Neural cell (in vitro differentiated cells): ENCODE measurements around the gene SSBP2. TPM values are rescaled to one million over a fixed set of nuclear protein-coding genes. Genes with fewer than 3 reads are reported as not detected.

Experiments used
- H2AFZ ChIP-seq: fragments of 200-600, 300-800 bp; sonication (generic), shearing (Covaris generic); 2 replicates; pipeline ENCODE4 v1.6.0; 2014; ENCODE audit warnings: low read depth, mild to moderate bottlenecking, antibody characterized with exemption, low read length, moderate library complexity
- H3F3A ChIP-seq: fragments of 200-600 bp; shearing (Covaris generic); 2 replicates; pipeline ENCODE4 v1.6.1; 2016; ENCODE audit warnings: mild to moderate bottlenecking, moderate library complexity, mixed read lengths, antibody characterized with exemption, low read length; ENCODE audit not compliant: insufficient read depth, poor library complexity, severe bottlenecking
- H3K27ac ChIP-seq: fragments of 200-600, 300-800 bp; sonication (generic), shearing (Covaris generic); 2 replicates; pipeline ENCODE4 v1.5.1; 2014; ENCODE audit warnings: mild to moderate bottlenecking, low read length, moderate library complexity
- H3K27me3 ChIP-seq: fragments of 300-800, 200-600 bp; sonication (generic), shearing (Covaris generic); 2 replicates; pipeline ENCODE4 v1.6.0; 2014; ENCODE audit warnings: mild to moderate bottlenecking, low read depth, low read length, moderate library complexity; ENCODE audit not compliant: insufficient read depth
- H3K36me3 ChIP-seq: fragments of 300-800, 200-600 bp; sonication (generic), shearing (Covaris generic); 2 replicates; pipeline ENCODE4 v1.5.1; 2014; ENCODE audit warnings: mild to moderate bottlenecking, antibody characterized with exemption, low read length, moderate library complexity; ENCODE audit not compliant: insufficient read depth
- H3K4me2 ChIP-seq: fragments of 300-800, 200-600 bp; sonication (generic), shearing (Covaris generic); 2 replicates; pipeline ENCODE4 v1.6.0; 2014; ENCODE audit warnings: mild to moderate bottlenecking, low read length
- H3K4me3 ChIP-seq: fragments of 300-800, 200-600 bp; sonication (generic), shearing (Covaris generic); 2 replicates; pipeline ENCODE4 v1.5.1; 2014; ENCODE audit warnings: mild to moderate bottlenecking, low read length, moderate library complexity
- H3K79me2 ChIP-seq: fragments of 200-600 bp; shearing (Covaris generic); replicated peaks from 2 replicates; pipeline ENCODE4 v1.6.0; 2014; ENCODE audit warnings: mild to moderate bottlenecking, low read length, moderate library complexity; ENCODE audit not compliant: insufficient read depth
- H3K9ac ChIP-seq: fragments of 300-800, 200-600 bp; sonication (generic), shearing (Covaris generic); 2 replicates; pipeline ENCODE4 v1.6.1; 2016; ENCODE audit warnings: mild to moderate bottlenecking, low read length, mixed read lengths
- H3K9me2 ChIP-seq: fragments of 200-600 bp; shearing (Covaris generic); 2 replicates; pipeline ENCODE4 v1.6.1; 2016; ENCODE audit warnings: mild to moderate bottlenecking, low read length, mixed read lengths; ENCODE audit not compliant: insufficient read depth
- H3K9me3 ChIP-seq: fragments of 200-600, 300-800 bp; sonication (generic), shearing (Covaris generic); 2 replicates; pipeline ENCODE4 v1.6.1; 2016; ENCODE audit warnings: mild to moderate bottlenecking, mixed run types, low read length, moderate library complexity, mixed read lengths
- H4K20me1 ChIP-seq: fragments of 200-600 bp; shearing (Covaris generic); 2 replicates; pipeline ENCODE4 v1.6.1; 2016; ENCODE audit warnings: mild to moderate bottlenecking, mixed run types; ENCODE audit not compliant: insufficient read depth
- CTCF ChIP-seq: fragments of 450-650 bp; IDR thresholded peaks from 2 replicates; pipeline ENCODE4 v1.5.1; 2014; ENCODE audit warnings: antibody characterized with exemption, mild to moderate bottlenecking, moderate library complexity; ENCODE audit not compliant: poor library complexity, severe bottlenecking
- EP300 ChIP-seq: fragments of 450-650 bp; conservative IDR thresholded peaks from 2 replicates; pipeline ENCODE4 v1.6.1; 2014; ENCODE audit warnings: antibody characterized with exemption, mild to moderate bottlenecking, moderate library complexity; ENCODE audit not compliant: poor library complexity, severe bottlenecking
- EZH2 ChIP-seq: fragments of 200-600, 300-800 bp; shearing (Covaris generic), sonication (generic); IDR thresholded peaks from 2 replicates; pipeline ENCODE4 v1.6.1; 2014; ENCODE audit warnings: antibody characterized with exemption, low read length, borderline replicate concordance, mild to moderate bottlenecking; ENCODE audit not compliant: insufficient read depth, poor library complexity, severe bottlenecking
- MXI1 ChIP-seq: fragments of 450-650 bp; conservative IDR thresholded peaks from 2 replicates; pipeline ENCODE4 v1.6.1; 2014; ENCODE audit warnings: antibody characterized with exemption, mild to moderate bottlenecking; ENCODE audit not compliant: poor library complexity, severe bottlenecking
- POLR2AphosphoS5 ChIP-seq: IDR thresholded peaks from 2 replicates; pipeline ENCODE4 v1.6.1; 2012
- RAD21 ChIP-seq: fragments of 450-650 bp; conservative IDR thresholded peaks from 2 replicates; pipeline ENCODE4 v1.6.1; 2014; ENCODE audit warnings: antibody characterized with exemption, mild to moderate bottlenecking, moderate library complexity
- REST ChIP-seq: IDR thresholded peaks from 2 replicates; pipeline ENCODE4 v1.6.1; 2012; ENCODE audit warnings: borderline replicate concordance
- SMC3 ChIP-seq: fragments of 450-650 bp; conservative IDR thresholded peaks from 2 replicates; pipeline ENCODE4 v1.6.1; 2014; ENCODE audit warnings: antibody characterized with exemption, mild to moderate bottlenecking, moderate library complexity; ENCODE audit not compliant: poor library complexity
- TAF1 ChIP-seq: IDR thresholded peaks from 2 replicates; pipeline ENCODE4 v1.6.1; 2012; ENCODE audit warnings: low read depth
- polyA plus RNA-seq: library from polyadenylated mRNA; depleted of rRNA; stranded (reverse); fragments of >200 nt; gene quantifications from 2 replicates; pipeline ENCODE4 v1.2.3, GENCODE V29; 2014

The SSBP2 gene
- polyA plus RNA-seq, 1 donor from 2014 or later: 128 TPM

DNA sequence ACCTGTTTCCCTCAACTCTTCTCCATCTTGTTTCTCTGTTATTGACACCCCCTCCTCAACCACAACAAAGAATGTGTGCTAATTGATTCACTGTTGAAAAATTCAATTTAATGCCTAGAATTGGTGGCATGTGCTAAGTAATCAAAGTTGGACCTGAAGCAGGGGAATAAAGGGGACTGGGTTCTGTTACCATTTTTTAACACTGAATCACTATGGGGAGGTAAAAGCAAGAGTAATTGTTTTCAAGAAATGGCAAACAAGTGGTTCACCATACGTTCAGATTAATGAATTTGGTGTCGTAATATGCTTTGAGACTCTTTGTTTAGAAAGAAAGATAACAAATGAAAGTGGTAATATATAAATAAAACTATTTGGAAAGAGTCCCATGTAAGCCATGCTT, 17.0 kb upstream of the SSBP2 start:
- Histone ChIP-seq H3K9me2 (no peaks in the 10 kb centered on the region), H3K4me2 (no peak overlapping the region), H3K4me3 (no peak overlapping the region), H2AFZ (no peak overlapping the region), H3F3A (no peaks in the 10 kb centered on the region), H3K36me3 (no peaks in the 10 kb centered on the region), H3K27ac (no peak overlapping the region), H4K20me1 (no peaks in the 10 kb centered on the region), H3K9me3 (no peaks in the 10 kb centered on the region), H3K79me2 (no peaks in the 10 kb centered on the region), H3K9ac (no peak overlapping the region), H3K27me3 (no peaks in the 10 kb centered on the region)
- no peak for TF ChIP-seq REST

DNA sequence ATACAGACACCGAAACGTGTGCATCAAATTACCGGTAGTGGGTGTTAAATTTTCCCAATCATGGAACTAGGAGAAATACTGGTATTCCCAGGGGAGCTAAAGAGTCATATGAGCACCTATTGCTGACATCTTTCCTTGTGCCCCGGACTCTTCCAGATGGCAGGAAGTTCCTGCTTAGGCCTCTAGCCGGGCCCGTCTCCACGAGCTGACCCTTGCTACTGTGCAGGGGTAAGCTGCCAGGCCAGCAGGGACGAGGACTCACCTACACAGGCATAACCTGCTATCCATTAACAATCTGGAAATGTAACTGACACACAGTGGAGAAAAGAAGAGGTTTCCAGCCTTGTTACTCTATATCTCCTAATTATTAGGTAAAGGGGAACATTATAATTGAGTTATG, 16.2 kb upstream of the SSBP2 start:
- no peaks in the 10 kb centered on the region for H3F3A ChIP-seq
- no peak overlapping the region for H3K27ac ChIP-seq
- no peaks in the 10 kb centered on the region for H3K36me3 ChIP-seq
- H3K9me2 ChIP-seq: no peaks in the 10 kb centered on the region
- H3K79me2 ChIP-seq: no peaks in the 10 kb centered on the region
- H3K27me3 ChIP-seq: no peaks in the 10 kb centered on the region
- no peak overlapping the region for H3K9ac ChIP-seq
- H3K4me3 ChIP-seq: no peak overlapping the region
- no peaks in the 10 kb centered on the region for H3K9me3 ChIP-seq
- no peak overlapping the region for H3K4me2 ChIP-seq
- H2AFZ ChIP-seq: no peak overlapping the region
- TF ChIP-seq EZH2 (no peak), EP300 (no peak), SMC3 (no peak), MXI1 (no peak), REST (no peak), CTCF (no peak), POLR2AphosphoS5 (no peak), RAD21 (no peak), TAF1 (no peak)
- H4K20me1 ChIP-seq: no peaks in the 10 kb centered on the region
